Psoas muscle (tissue), 8 donors: ENCODE results near the gene MSX1. TPM values are rescaled to one million over a fixed set of nuclear protein-coding genes. Genes with fewer than 3 reads are reported as not detected.
A peak's percentile ranks its signal among the peaks of the same experiment; 100 is the strongest.

Experiments
- ATAC-seq, 4 donors: fragments of 200-7000 bp; cut with Tn5 transposase; one replicate each; pipeline ENCODE4 v1.9.1; 2020; ENCODE audit warnings: moderate library complexity in 3 of 4, mild to moderate bottlenecking in 2 of 4
- DNase-seq, 2 donors: peaks; one replicate each; pipeline ENCODE4 v3.0.0-alpha.2; 2020
- H3K27ac ChIP-seq: fragments of 200-600 bp; one replicate; pipeline ENCODE4 v1.8.0; 2022
- H3K27me3 ChIP-seq, 3 donors: fragments of 200-600 bp in 1 of 3; one replicate each; pipeline versions ENCODE4 v1.6.1 to v1.8.0; 2013 to 2022; ENCODE audit warnings: low read length in 2 of 3, mild to moderate bottlenecking in 2 of 3, moderate library complexity in 1 of 3; ENCODE audit not compliant: insufficient read depth in 3 of 3
- H3K36me3 ChIP-seq, 2 donors: fragments of 200-600 bp in 1 of 2; one replicate each; pipeline versions ENCODE4 v1.6.1 to v1.8.0; 2013 to 2022; ENCODE audit warnings: low read depth in 1 of 2, mild to moderate bottlenecking in 1 of 2, moderate library complexity in 1 of 2; ENCODE audit not compliant: insufficient read depth in 1 of 2
- H3K4me1 ChIP-seq: fragments of 200-600 bp; one replicate; pipeline ENCODE4 v1.8.0; 2022
- H3K4me3 ChIP-seq: fragments of 200-600 bp; one replicate; pipeline ENCODE4 v1.8.0; 2022; ENCODE audit warnings: mild to moderate bottlenecking
- H3K9me3 ChIP-seq: fragments of 200-600 bp; one replicate; pipeline ENCODE4 v1.8.0; 2022
- CTCF ChIP-seq: fragments of 200-600 bp; IDR thresholded peaks from one replicate; pipeline ENCODE4 v1.8.0; 2022; ENCODE audit warnings: antibody characterized with exemption
- WGBS, 3 donors: extraction: QIAGEN DNeasy Blood & Tissue Kit; methylation state at CpG; one replicate each; pipeline versions ENCODE4 v1.1.6 to v1.1.7; 2013; 5-methylcytosine and 5-hydroxymethylcytosine counted together
- intact Hi-C, 2 donors: fragments of 100-400 bp; cut with DNase I; formaldehyde crosslinking; loops; one replicate each; pipeline versions ENCODE4 v1.11.0 to v1.14.2; 2022
- polyA plus RNA-seq, 3 donors: library from polyadenylated mRNA; stranded (reverse); fragments of 200-250 nt; gene quantifications; one replicate each; pipeline ENCODE4 v1.2.3, GENCODE V29; 2013
- total RNA-seq, 4 donors: library from RNA; stranded (reverse); fragmentation: NEBNext Ultra II Directional in 2 of 4; extraction: Animal tissue kit (Norgen Biotek cat#: 25700) in 2 of 4; gene quantifications; one replicate each; pipeline versions ENCODE4 v1.2.1 to v1.2.4, GENCODE V29; 2021 to 2023
- donor health status: healthy with polysubstance abuse.
- donor health status: DM: no; HTN: no; CAD: no; lungs with moderate emphysema.
- donor health status: Bipolar disorder and iron deficiency.
- donor health status: healthy.
- donor health status: DM: yes; HTN: yes; CAD: no.
- donor health status: DM: no; HTN: no; CAD: no.
- donor health status: DM: no; HTN: no; CAD: no.
- donor health status: DM: yes; HTN: yes; CAD: no.

MSX1 gene
- total and polyA plus RNA-seq, 7 donors: 1.1 to 3.7 (median 1.7) TPM

GRCh38 chr4:4867375-4868039 is 8.0 kb downstream of the MSX1 start:
- ATAC-seq (peak in 1 of 4 donors; percentile 41), DNase-seq (peak; percentile 47 to 77)
- Histone ChIP-seq H3K4me3 (peak overlapping the region; percentile 49), H3K27me3 (peaks cover 4 to 99% (median 72%) of the 10 kb centered on the region in 3 donors), H3K9me3 (no peaks in the 10 kb centered on the region), H3K36me3 (peaks cover 0 to 7% of the 10 kb centered on the region in 2 donors), H3K27ac (no peak overlapping the region), H3K4me1 (peaks cover 5% of the 10 kb centered on the region)
- 6 to 8% (median 7%) methylated on average over 30 to 36 of the region's 36 CpGs for WGBS, 3 donors
- intact Hi-C loops: no loop called here
- TF ChIP-seq CTCF: no peak

GRCh38 chr4:4868040-4868757 is 8.7 kb downstream of the MSX1 start:
- DNase-seq (peak in 1 of 2 donors; percentile 45), ATAC-seq (no peak)
- no peak overlapping the region for H3K27ac ChIP-seq
- H3K4me1 ChIP-seq: peaks cover 5% of the 10 kb centered on the region
- intact Hi-C loops: no loop called here
- H3K27me3 ChIP-seq: peaks cover 4 to 99% (median 71%) of the 10 kb centered on the region in 3 donors
- H3K9me3 ChIP-seq: no peaks in the 10 kb centered on the region
- no peak overlapping the region for H3K4me3 ChIP-seq
- TF ChIP-seq CTCF: no peak
- H3K36me3 ChIP-seq: no peaks in the 10 kb centered on the region
- 7 to 12% (median 7%) methylated on average over 21 to 24 of the region's 24 CpGs for WGBS, 3 donors

DNA sequence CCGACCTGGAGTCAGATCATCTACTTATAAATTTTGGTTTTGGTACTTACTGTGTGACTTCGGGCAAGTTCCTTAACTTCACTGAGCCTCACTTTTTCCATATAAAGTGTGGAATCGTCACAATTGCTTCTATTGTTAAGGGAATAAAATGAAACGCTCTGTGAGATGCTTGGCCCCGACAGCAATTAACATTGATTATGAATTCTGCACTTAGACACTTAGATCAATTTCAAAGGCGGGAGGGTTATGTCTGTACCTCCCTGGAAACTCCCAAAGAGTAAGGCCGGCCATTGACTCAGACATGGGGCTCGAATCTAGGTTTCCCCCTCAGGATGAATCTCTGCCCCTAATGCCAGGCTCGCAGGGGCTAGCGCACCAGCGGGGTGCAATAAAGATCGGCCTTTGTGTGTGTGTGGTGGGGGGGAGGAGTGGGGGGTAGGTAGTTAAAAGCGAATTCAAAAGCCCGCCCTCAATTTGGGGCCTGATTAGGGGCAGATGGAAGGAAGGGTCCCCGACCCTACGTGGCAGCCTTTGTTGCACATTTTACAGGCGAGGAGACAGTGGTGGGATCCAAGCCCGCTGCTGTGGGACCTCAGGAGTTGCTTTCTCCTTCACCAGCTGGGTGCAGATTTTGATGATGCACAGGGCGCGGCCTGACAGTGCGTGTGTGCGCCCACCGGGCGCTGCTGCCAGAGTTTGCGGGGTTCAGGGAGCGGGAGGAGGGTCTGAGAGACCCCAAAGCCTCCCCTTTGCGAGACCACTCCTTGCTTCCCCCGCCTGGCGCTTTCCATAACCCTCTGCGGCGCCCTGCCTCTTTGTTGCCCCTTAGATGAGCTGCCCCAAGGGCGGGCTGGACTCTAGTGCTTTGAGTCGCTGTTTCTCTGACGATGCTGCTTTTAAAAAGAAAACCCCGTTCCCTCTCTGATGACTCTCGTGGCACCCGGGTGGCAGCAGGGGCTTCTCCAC is 9.6 kb downstream of the MSX1 start:
- peaks cover 5% of the 10 kb centered on the region for H3K4me1 ChIP-seq
- no peaks in the 10 kb centered on the region for H3K9me3 ChIP-seq
- no peak for ATAC-seq
- WGBS, 3 donors: 5% methylated on average over 37 of the region's 37 CpGs
- H3K27ac ChIP-seq: no peak overlapping the region
- intact Hi-C loops: no loop called here
- no peak overlapping the region for H3K4me3 ChIP-seq
- DNase-seq: no peak
- TF ChIP-seq CTCF: no peak
- peaks cover 4 to 99% (median 79%) of the 10 kb centered on the region in 3 donors for H3K27me3 ChIP-seq
- H3K36me3 ChIP-seq: no peaks in the 10 kb centered on the region

DNA sequence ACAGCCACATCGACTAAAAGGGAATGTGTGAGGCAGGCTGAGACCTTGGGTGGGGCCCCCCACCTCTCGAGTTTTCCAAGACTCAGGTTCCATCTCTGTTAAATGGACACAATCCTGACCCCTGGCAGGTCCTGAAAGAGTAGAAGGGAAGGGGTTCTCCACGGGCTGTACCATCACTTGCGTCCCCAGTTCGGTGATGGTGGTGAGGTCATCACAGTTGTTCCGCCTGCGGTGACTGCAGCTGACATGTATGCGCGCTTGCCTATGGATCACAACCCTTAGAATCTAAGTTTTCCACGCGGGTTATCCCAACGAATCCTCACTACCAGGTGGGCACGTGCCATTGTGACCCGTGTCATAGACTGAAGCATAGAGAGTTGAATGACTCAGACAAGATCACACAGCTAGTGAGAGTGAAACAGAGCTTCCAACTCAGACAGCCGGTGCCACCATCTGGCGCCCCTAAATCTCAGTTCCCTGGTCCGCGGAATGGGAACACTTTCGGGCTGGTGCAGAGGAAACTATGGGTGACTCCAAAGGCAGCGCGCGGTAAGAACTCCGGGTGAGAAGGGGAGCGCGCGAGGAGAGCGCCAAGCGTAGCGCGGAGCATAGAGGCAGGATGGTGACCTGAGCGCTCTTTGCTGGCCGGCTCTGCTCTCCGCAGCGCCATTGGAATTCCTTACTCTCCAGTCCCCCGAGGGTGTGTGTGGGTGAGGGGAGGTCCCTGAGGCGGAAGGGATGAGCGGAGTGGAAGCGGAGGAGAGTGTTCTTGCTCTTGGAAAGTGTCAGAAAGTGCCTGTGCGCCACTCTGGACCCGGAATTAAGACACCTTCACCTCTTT is 10.5 kb downstream of the MSX1 start:
- Histone ChIP-seq H3K4me1 (peaks cover 5% of the 10 kb centered on the region), H3K9me3 (no peaks in the 10 kb centered on the region), H3K36me3 (no peaks in the 10 kb centered on the region), H3K4me3 (no peak overlapping the region), H3K27me3 (peaks cover 4 to 99% (median 74%) of the 10 kb centered on the region in 3 donors), H3K27ac (no peak overlapping the region)
- intact Hi-C loops: loop anchor here in 1 of 2 donors (10.0 kb wide), 1 partner anchor 385 kb away; no protein-coding TSS in a partner anchor
- ATAC-seq: no peak
- 1 to 2% (median 2%) methylated on average over 40 of the region's 40 CpGs for WGBS, 3 donors
- no peak for DNase-seq
- TF ChIP-seq CTCF: no peak
